ENCODE measurements around the gene MRRF. TPM values are rescaled to one million over a fixed set of nuclear protein-coding genes. Genes with fewer than 3 reads are reported as not detected.

MRRF gene
- total and polyA plus RNA-seq, 2 donors (not counting 3 experiments of a cell fraction or from before 2014, with no cell fraction given) = 27.2 to 36.4 TPM

DNA sequence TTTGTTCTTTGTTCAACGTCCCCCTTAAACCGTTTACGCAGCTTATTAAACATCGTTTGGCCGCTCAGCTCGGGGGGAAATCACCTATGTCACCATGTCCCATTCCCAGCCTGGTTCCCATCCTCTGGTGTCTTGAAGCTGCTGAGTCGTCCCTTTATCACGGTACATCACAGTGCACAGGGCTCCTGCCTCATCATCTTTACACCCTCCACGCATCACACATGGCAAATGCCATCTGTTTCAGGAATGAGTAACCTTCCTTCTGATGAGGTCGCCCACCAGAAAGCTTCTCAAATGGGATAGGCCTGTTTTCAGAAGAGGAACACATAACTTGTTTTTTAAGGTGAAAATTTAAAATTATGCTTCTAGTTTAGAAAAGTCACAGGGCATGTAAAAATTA is 28.0 kb upstream of the MRRF start:
- CTCF ChIA-PET = interaction anchor here (1.1 to 1.4 kb wide), 2 partner anchors 92 to 108 kb away, joined by 3 read pairs; no protein-coding TSS in a partner anchor
- Histone ChIP-seq H4K20me1 (replicated peaks; ENCODE audit: control insufficient read depth, extremely low read depth, insufficient read depth, low read length) (no peaks in the 10 kb centered on the region), H3K27me3 (ENCODE audit: control insufficient read depth in 2 of 2, insufficient read depth in 2 of 2, low read length in 2 of 2) (no peaks in the 10 kb centered on the region), H3K79me2 (ENCODE audit: control insufficient read depth, insufficient read depth, low read length) (no peaks in the 10 kb centered on the region), H3K4me2 (ENCODE audit: insufficient read depth, low read length) (no peak overlapping the region), H3K4me1 (ENCODE audit: control insufficient read depth, extremely low read depth, insufficient read depth, low read length) (no peaks in the 10 kb centered on the region), H3K9me3 (replicated peaks; ENCODE audit: control insufficient read depth, insufficient read depth, low read length) (no peaks in the 10 kb centered on the region), H3K9ac (replicated peaks; ENCODE audit: extremely low read depth, insufficient read depth, low read length) (no peak overlapping the region), H3K9me1 (replicated peaks; ENCODE audit: control insufficient read depth, extremely low read depth, insufficient read depth, low read length) (no peaks in the 10 kb centered on the region), H3K27ac (ENCODE audit: insufficient read depth, low read depth, low read length) (no peak overlapping the region), H3K4me3 (replicated peaks in 1 of 3; ENCODE audit: insufficient read depth in 1 of 3, low read depth in 1 of 3, low read length in 3 of 3) (no peak overlapping the region), H2AFZ (ENCODE audit: low read depth, low read length) (no peak overlapping the region), H3K36me3 (ENCODE audit: control insufficient read depth in 2 of 2, extremely low read depth in 1 of 2, insufficient read depth in 2 of 2, low read length in 2 of 2) (peaks cover 2 to 6% of the 10 kb centered on the region in 2 experiments)
- TF ChIP-seq, protein P1, sequence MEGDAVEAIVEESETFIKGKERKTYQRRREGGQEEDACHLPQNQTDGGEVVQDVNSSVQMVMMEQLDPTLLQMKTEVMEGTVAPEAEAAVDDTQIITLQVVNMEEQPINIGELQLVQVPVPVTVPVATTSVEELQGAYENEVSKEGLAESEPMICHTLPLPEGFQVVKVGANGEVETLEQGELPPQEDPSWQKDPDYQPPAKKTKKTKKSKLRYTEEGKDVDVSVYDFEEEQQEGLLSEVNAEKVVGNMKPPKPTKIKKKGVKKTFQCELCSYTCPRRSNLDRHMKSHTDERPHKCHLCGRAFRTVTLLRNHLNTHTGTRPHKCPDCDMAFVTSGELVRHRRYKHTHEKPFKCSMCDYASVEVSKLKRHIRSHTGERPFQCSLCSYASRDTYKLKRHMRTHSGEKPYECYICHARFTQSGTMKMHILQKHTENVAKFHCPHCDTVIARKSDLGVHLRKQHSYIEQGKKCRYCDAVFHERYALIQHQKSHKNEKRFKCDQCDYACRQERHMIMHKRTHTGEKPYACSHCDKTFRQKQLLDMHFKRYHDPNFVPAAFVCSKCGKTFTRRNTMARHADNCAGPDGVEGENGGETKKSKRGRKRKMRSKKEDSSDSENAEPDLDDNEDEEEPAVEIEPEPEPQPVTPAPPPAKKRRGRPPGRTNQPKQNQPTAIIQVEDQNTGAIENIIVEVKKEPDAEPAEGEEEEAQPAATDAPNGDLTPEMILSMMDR (IDR thresholded peaks at IDR 0.05; ENCODE audit: extremely low read depth in 1 of 2, insufficient read depth in 1 of 2, low read depth in 1 of 2, low read length in 2 of 2) = no peak
- no peak for TF ChIP-seq EZH2 (IDR thresholded peaks at IDR 0.05; ENCODE audit: borderline replicate concordance, low read depth, low read length, severe bottlenecking)
- no peak for TF ChIP-seq FOS (IDR thresholded peaks at IDR 0.05; ENCODE audit: borderline replicate concordance, insufficient read depth, low read length)
- TF ChIP-seq, protein P2, sequence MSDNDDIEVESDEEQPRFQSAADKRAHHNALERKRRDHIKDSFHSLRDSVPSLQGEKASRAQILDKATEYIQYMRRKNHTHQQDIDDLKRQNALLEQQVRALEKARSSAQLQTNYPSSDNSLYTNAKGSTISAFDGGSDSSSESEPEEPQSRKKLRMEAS (IDR thresholded peaks at IDR 0.05; ENCODE audit: insufficient read depth, insufficient read length) = no peak
- no peak for TF ChIP-seq MYC (IDR thresholded peaks at IDR 0.05; ENCODE audit: low read depth, low read length)
- no peak for TF ChIP-seq GATA2 (IDR thresholded peaks at IDR 0.05; ENCODE audit: insufficient read depth, insufficient read length, low read depth, low read length)
- TF ChIP-seq POLR2A (IDR thresholded peaks at IDR 0.05; ENCODE audit: low read depth, low read length) = no peak
- FAIRE-seq (no peak), DNase-seq (ENCODE audit: low read depth, low spot score) (no peak)
- dilution Hi-C loops (cut with MboI; ENCODE audit: extremely low pct_ligation_motif_present, low sequenced_read_pairs) = no loop called here
- intact Hi-C loops (cut with micrococcal nuclease) = no loop called here
- BruUV-seq (replicated peaks) = no TSS peak
- POLR2A ChIA-PET = no interaction called here

All from endothelial cell of umbilical vein (primary cell).